Measurements from ENCODE around the gene SLC16A6. TPM values are rescaled to one million over a fixed set of nuclear protein-coding genes. Genes with fewer than 3 reads are reported as not detected.
"Not testable (repeated sequence)": the region's sequence is repeated elsewhere in the genome, so short reads cannot be mapped to it uniquely, and the experiment has no call there.

The SLC16A6 gene
- total RNA-seq, 2 donors from 2014 or later, result 0.22 to 0.43 TPM

DNA sequence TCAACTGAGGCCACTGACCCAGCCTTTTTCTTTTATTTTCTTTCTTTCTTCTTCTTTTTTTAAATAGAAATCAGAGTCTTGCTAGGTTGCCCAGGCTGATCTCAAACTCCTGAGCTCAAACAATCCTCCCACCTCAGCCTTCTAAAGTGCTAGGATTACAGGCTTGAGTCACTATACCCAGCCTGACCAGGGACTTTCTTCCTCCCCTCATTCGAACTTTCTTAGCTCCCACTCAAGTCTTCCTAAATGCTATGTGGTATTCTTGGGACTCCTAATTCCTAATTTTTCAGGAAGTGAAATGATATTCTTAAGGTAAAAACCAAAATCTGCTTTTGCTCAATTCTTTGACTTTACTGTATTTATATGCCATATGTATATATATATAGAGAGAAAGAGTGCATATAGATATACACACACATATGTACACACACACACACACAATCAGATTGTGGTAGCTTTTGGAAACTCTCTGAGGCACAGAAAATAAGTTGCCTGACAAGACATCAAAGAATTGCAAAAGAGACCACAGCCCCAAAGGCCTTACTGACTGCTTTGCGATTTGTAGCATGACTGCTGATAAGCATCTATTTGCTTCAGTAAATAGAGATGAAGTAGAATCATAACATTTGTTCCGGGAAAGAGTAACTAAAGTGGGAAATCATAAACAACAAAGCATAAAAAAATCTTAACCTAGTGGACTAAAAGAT is 52.6 kb downstream of the SLC16A6 start:
- Histone ChIP-seq H3K27me3 (no peaks in the 10 kb centered on the region), H3K9me3 (no peaks in the 10 kb centered on the region), H3K4me1 (peaks cover 0 to 23% of the 10 kb centered on the region in 2 donors), H3K4me3 (no peak overlapping the region), H3K27ac (peak overlapping the region; percentile 73 to 83), H3K36me3 (no peaks in the 10 kb centered on the region)
- no peak for DNase-seq (ENCODE audit: low spot score)
- TF ChIP-seq CTCF (IDR thresholded peaks at IDR 0.05), result no peak

- not testable (repeated sequence) for DNase-seq (ENCODE audit: low spot score); H3K36me3 ChIP-seq; H3K9me3 ChIP-seq; H3K27me3 ChIP-seq; H3K4me3 ChIP-seq
- H3K27ac ChIP-seq, result peak overlapping the region; percentile 73 to 83
- peaks cover 0 to 23% of the 10 kb centered on the region in 2 donors for H3K4me1 ChIP-seq
These were observed 53.4 kb downstream of the SLC16A6 start for GRCh38 chr17:68237369-68238163.

- H3K4me3 ChIP-seq, H3K27me3 ChIP-seq, H3K36me3 ChIP-seq, H3K9me3 ChIP-seq: not testable (repeated sequence)
- DNase-seq (ENCODE audit: low spot score), result peak; percentile 71
- peak overlapping the region; percentile 83 to 90 for H3K27ac ChIP-seq
- peaks cover 0 to 23% of the 10 kb centered on the region in 2 donors for H3K4me1 ChIP-seq
These were observed 55.6 kb downstream of the SLC16A6 start for GRCh38 chr17:68235336-68235791.

DNA sequence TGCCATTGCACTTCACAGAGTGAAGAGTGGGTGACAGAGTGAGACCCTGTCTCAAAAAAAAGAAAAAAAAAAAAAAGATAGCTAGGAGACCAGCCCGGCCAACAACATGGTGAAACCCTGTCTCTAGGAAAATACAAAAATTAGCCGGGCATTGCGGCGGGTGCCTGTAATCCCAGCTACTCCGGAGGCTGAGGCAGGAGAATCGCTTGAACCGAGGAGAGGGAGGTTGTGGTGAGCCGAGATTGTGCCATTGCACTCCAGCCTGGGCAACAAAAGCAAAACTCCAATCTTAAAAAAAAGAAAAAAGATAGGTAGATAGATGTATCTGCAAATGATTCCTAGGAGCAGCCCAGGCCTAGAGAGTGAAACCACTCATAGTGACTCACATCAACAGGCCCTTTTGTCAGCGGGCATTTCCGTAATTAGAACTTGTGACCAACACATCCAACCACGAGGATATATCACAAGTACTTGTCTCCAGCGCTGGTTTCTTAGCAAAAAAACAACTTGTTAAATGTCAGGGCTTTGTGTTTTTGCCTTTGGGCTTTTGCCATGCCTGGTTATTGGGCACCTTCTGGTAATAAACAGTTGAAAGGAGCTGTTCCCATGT is 56.1 kb downstream of the SLC16A6 start:
- not testable (repeated sequence) for H3K9me3 ChIP-seq; H3K36me3 ChIP-seq; H3K27me3 ChIP-seq; H3K4me3 ChIP-seq; DNase-seq (ENCODE audit: low spot score)
- Histone ChIP-seq H3K27ac (peak overlapping the region; percentile 83 to 90), H3K4me1 (peaks cover 0 to 28% of the 10 kb centered on the region in 2 donors)

DNA sequence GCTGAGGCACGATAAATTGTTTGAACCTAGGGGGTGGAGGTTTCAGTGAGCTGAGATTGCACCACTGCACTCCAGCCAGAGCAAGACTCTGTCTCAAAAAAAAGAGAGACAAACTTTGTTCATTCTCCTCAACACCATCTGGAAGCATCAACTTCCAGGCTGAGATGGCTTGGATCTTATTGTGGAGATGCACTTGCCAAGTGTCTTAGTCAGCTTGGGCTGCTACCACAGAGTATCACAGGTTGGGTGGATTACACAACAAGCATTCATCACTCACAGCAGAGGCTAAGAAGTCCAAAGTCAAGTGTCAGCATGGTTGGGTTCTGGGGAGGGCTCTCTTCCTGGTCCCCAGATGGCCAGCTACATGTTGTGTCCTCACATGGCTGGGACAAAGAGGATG is 58.2 kb downstream of the SLC16A6 start:
- not testable (repeated sequence) for H3K27ac ChIP-seq; H3K9me3 ChIP-seq; DNase-seq (ENCODE audit: low spot score); H3K36me3 ChIP-seq; H3K4me3 ChIP-seq; H3K27me3 ChIP-seq
- peaks cover 0 to 44% of the 10 kb centered on the region in 2 donors for H3K4me1 ChIP-seq

GRCh38 chr17:68231541-68231940 is 59.4 kb downstream of the SLC16A6 start:
- H3K27ac ChIP-seq, result no peak overlapping the region
- H3K4me3 ChIP-seq, result no peak overlapping the region
- no peaks in the 10 kb centered on the region for H3K27me3 ChIP-seq
- H3K9me3 ChIP-seq, result no peaks in the 10 kb centered on the region
- DNase-seq (ENCODE audit: low spot score), result no peak
- no peak for TF ChIP-seq CTCF (IDR thresholded peaks at IDR 0.05)
- H3K4me1 ChIP-seq, result peaks cover 0 to 40% of the 10 kb centered on the region in 2 donors
- no peaks in the 10 kb centered on the region for H3K36me3 ChIP-seq

DNA sequence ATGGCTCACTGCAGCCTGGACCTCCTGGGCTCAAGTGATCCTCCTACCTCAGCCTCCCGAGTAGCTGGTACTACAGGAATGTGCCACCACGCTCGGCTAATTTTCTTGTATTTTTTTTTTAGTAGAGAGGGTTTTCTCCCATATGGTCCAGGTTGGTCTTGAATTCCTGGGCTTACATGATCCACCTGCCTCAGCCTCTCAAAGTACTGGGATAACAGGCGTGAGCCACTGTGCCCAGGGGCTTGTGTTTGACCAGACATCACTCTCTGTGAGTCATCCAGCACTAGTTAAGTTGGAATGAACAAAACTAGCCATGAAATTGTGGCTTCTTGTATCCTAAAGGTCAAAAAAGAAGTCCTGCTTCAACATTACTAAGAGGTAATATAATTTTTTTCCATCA is 59.8 kb downstream of the SLC16A6 start:
- not testable (repeated sequence) for DNase-seq (ENCODE audit: low spot score); H3K4me3 ChIP-seq; H3K27me3 ChIP-seq; H3K36me3 ChIP-seq; H3K9me3 ChIP-seq
- Histone ChIP-seq H3K4me1 (peaks cover 0 to 40% of the 10 kb centered on the region in 2 donors), H3K27ac (peak overlapping the region in 1 of 2 donors; percentile 62)

DNA sequence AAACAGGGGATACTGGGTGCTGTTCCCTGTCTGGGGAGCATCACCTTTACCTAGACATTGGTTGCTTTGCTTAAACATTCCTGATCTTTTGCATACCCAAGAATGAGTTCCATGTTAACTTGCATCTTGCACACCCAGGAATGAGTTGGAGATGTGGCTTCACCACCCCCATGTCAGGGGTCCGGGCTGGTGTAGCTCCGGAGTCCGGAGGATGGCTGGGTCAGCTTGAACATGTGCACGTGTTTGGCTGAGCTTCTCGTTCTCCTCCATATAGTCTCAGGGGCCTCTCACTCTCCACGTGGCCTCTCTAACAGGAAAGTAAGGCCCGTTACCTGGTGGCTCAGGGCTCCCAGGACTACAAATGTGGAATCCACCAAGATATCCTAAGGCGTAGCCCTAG is 61.3 kb downstream of the SLC16A6 start:
- no peak for TF ChIP-seq CTCF (IDR thresholded peaks at IDR 0.05)
- H3K27ac ChIP-seq, result peak overlapping the region; percentile 56 to 62
- no peaks in the 10 kb centered on the region for H3K27me3 ChIP-seq
- H3K9me3 ChIP-seq, result no peaks in the 10 kb centered on the region
- H3K4me3 ChIP-seq, result no peak overlapping the region
- H3K4me1 ChIP-seq, result peaks cover 0 to 31% of the 10 kb centered on the region in 2 donors
- no peak for DNase-seq (ENCODE audit: low spot score)
- H3K36me3 ChIP-seq, result no peaks in the 10 kb centered on the region

Measured in right atrium auricular region (tissue), 2 donors.